SK-N-SH (cell line): ENCODE measurements around the gene PA2G4. TPM values are rescaled to one million over a fixed set of nuclear protein-coding genes. Genes with fewer than 3 reads are reported as not detected.

Source experiments
- CTCF ChIA-PET: fragments of 300-600, 350-600 bp; formaldehyde crosslinking; extraction: SDS; loops from one replicate; lab custom pipeline; 2021; lab: Yijun Ruan, JAX
- POLR2A ChIA-PET: fragments of 350-600 bp; sonication (Branson Sonifier 250); formaldehyde crosslinking; extraction: SDS; loops from one replicate; lab custom pipeline; 2020; ENCODE audit warnings: antibody characterized with exemption, inconsistent platforms; lab: Yijun Ruan, JAX
- DNase-seq: peaks from one replicate; pipeline ENCODE4 v3.0.0; 2012
- H2AFZ ChIP-seq: fragments of 200-600 bp; sonication (generic); 2 replicates; pipeline ENCODE4 v1.8.1; 2016; ENCODE audit warnings: antibody characterized with exemption, mild to moderate bottlenecking, low read depth
- H3F3A ChIP-seq: fragments of 200-600 bp; sonication (generic); replicated peaks from 2 replicates; pipeline ENCODE3; 2016; ENCODE audit warnings: antibody characterized with exemption, mild to moderate bottlenecking; ENCODE audit not compliant: insufficient read depth
- H3K27ac ChIP-seq, 2 experiments: fragments of 200-500 bp in 1 of 2; fragments of 200-600 bp in 1 of 2; sonication (Bioruptor generic) in 1 of 2; sonication (generic), shearing (Covaris generic) in 1 of 2; 2 replicates each; pipeline versions ENCODE4 v1.5.1 to v1.6.1; 2014 to 2016; ENCODE audit warnings: low read depth in 2 of 2, inconsistent platforms in 1 of 2, low read length in 1 of 2, mild to moderate bottlenecking in 1 of 2, mixed read lengths in 1 of 2
- H3K27me3 ChIP-seq: fragments of 200-600 bp; sonication (generic), shearing (Covaris generic); 2 replicates; pipeline ENCODE4 v1.6.1; 2016; ENCODE audit warnings: mixed run types; ENCODE audit not compliant: insufficient read depth
- H3K36me3 ChIP-seq, 2 experiments: fragments of 200-500 bp in 1 of 2; fragments of 200-600 bp in 1 of 2; sonication (Bioruptor generic) in 1 of 2; sonication (generic) in 1 of 2; replicated peaks in 1 of 2; 2 replicates each; pipeline versions ENCODE3 to v1.5.1; 2014 to 2016; ENCODE audit warnings: low read length in 1 of 2, mild to moderate bottlenecking in 1 of 2; ENCODE audit not compliant: insufficient read depth in 2 of 2, control insufficient read depth in 1 of 2
- H3K4me1 ChIP-seq, 2 experiments: fragments of 200-500 bp in 1 of 2; fragments of 200-600 bp in 1 of 2; sonication (Bioruptor generic) in 1 of 2; sonication (generic), shearing (Covaris generic) in 1 of 2; 2 replicates each; pipeline versions ENCODE4 v1.5.1 to v1.6.1; 2014 to 2016; ENCODE audit warnings: low read depth in 1 of 2, low read length in 1 of 2, mixed run types in 1 of 2; ENCODE audit not compliant: insufficient read depth in 2 of 2, control insufficient read depth in 1 of 2
- H3K4me2 ChIP-seq: fragments of 200-600 bp; sonication (generic), shearing (Covaris generic); 2 replicates; pipeline ENCODE4 v1.6.1; 2017; ENCODE audit warnings: mixed run types
- H3K4me3 ChIP-seq, 2 experiments: fragments of 200-500 bp in 1 of 2; fragments of 200-600 bp in 1 of 2; sonication (Bioruptor generic) in 1 of 2; sonication (generic), shearing (Covaris generic) in 1 of 2; 2 replicates each; pipeline versions ENCODE4 v1.5.1 to v1.8.1; 2014 to 2016; ENCODE audit warnings: low read depth in 2 of 2, inconsistent platforms in 1 of 2, low read length in 1 of 2, mild to moderate bottlenecking in 1 of 2, mixed read lengths in 1 of 2, moderate library complexity in 1 of 2
- H3K79me2 ChIP-seq: fragments of 200-600 bp; sonication (generic); 2 replicates; pipeline ENCODE4 v1.8.1; 2017; ENCODE audit warnings: mild to moderate bottlenecking; ENCODE audit not compliant: insufficient read depth
- H3K9ac ChIP-seq: fragments of 200-600 bp; sonication (generic); 2 replicates; pipeline ENCODE4 v1.6.1; 2017; ENCODE audit warnings: mixed run types
- H3K9me2 ChIP-seq: fragments of 200-600 bp; sonication (generic); 2 replicates; pipeline ENCODE4 v1.6.1; 2017; ENCODE audit warnings: mixed run types
- H3K9me3 ChIP-seq: fragments of 200-600 bp; sonication (generic); 2 replicates; pipeline ENCODE4 v1.6.1; 2017; ENCODE audit warnings: mixed run types, mild to moderate bottlenecking, moderate library complexity
- H4K20me1 ChIP-seq: fragments of 200-600 bp; sonication (generic); 2 replicates; pipeline ENCODE4 v1.6.1; 2017; ENCODE audit warnings: mild to moderate bottlenecking, mixed run types; ENCODE audit not compliant: insufficient read depth
- ELF1 ChIP-seq: IDR thresholded peaks from 2 replicates; pipeline ENCODE4 v1.4.0; 2012
- EP300 ChIP-seq, 2 experiments: IDR thresholded peaks; 2 replicates each; pipeline versions ENCODE4 v1.4.0 to v1.6.1; 2012; ENCODE audit warnings: borderline replicate concordance in 1 of 2, low read depth in 1 of 2, low read length in 1 of 2
- FOSL2 ChIP-seq: IDR thresholded peaks from 2 replicates; pipeline ENCODE4 v1.4.0; 2012; ENCODE audit warnings: low read depth, mild to moderate bottlenecking, moderate library complexity, borderline replicate concordance
- FOXM1 ChIP-seq: IDR thresholded peaks from 2 replicates; pipeline ENCODE4 v1.4.0; 2012; ENCODE audit warnings: low read depth, mild to moderate bottlenecking
- GATA2 ChIP-seq: sonication (generic); formaldehyde crosslinking; IDR thresholded peaks from 2 replicates; pipeline ENCODE4 v1.5.0; 2020; ENCODE audit warnings: mild to moderate bottlenecking, missing genetic modification reagents
- IRF3 ChIP-seq: fragments of 150-350 bp; IDR thresholded peaks from 2 replicates; pipeline ENCODE4 v1.6.1; 2016; ENCODE audit warnings: mild to moderate bottlenecking, low read depth, low read length
- MAX ChIP-seq: IDR thresholded peaks from 2 replicates; pipeline ENCODE4 v1.4.0; 2012; ENCODE audit warnings: low read depth
- NRF1 ChIP-seq: IDR thresholded peaks from 2 replicates; pipeline ENCODE4 v1.6.1; 2012; ENCODE audit warnings: low read depth, mild to moderate bottlenecking, low read length
- POLR2AphosphoS5 ChIP-seq: IDR thresholded peaks from 2 replicates; pipeline ENCODE4 v1.6.1; 2012; ENCODE audit warnings: low read depth, low read length
- RAD21 ChIP-seq: IDR thresholded peaks from 2 replicates; pipeline ENCODE4 v1.6.1; 2012; ENCODE audit warnings: mild to moderate bottlenecking, low read length
- SIN3A ChIP-seq: IDR thresholded peaks from 2 replicates; pipeline ENCODE4 v1.6.1; 2012; ENCODE audit warnings: low read depth, mild to moderate bottlenecking, low read length, moderate library complexity, borderline replicate concordance
- TAF1 ChIP-seq: IDR thresholded peaks from 2 replicates; pipeline ENCODE4 v1.6.1; 2012; ENCODE audit warnings: low read depth, mild to moderate bottlenecking, low read length, moderate library complexity, borderline replicate concordance
- TCF12 ChIP-seq: IDR thresholded peaks from 2 replicates; pipeline ENCODE4 v1.4.0; 2012
- TEAD4 ChIP-seq: IDR thresholded peaks from 2 replicates; pipeline ENCODE4 v1.4.0; 2012; ENCODE audit warnings: mild to moderate bottlenecking, borderline replicate concordance; ENCODE audit not compliant: insufficient read depth
- USF1 ChIP-seq: IDR thresholded peaks from 2 replicates; pipeline ENCODE4 v1.4.0; 2012; ENCODE audit warnings: low read depth, borderline replicate concordance
- YY1 ChIP-seq: IDR thresholded peaks from 2 replicates; pipeline ENCODE4 v1.4.0; 2012; ENCODE audit warnings: low read depth, mild to moderate bottlenecking
- ZBTB33 ChIP-seq: IDR thresholded peaks from 2 replicates; pipeline ENCODE4 v1.4.0; 2012; ENCODE audit warnings: low read depth, borderline replicate concordance
- WGBS: methylation state at CpG from one replicate; pipeline ENCODE4 v1.1.6; 2017; ENCODE audit warnings: low lambda C conversion rate; 5-methylcytosine and 5-hydroxymethylcytosine counted together
- polyA plus RNA-seq, 3 experiments: library from polyadenylated mRNA; depleted of rRNA; stranded (reverse); fragments of >200 nt; gene quantifications; 2 replicates each; pipeline ENCODE4 v1.2.3, GENCODE V29; 2012

PA2G4 gene
- polyA plus RNA-seq, 1 of the 3 experiments (the other 2 are of a cell fraction): 207 TPM

GRCh38 chr12:56080556-56081138, 23.7 kb upstream of the PA2G4 start:
- POLR2A ChIA-PET: interaction anchor here (3.2 kb wide), 1 partner anchor 24 kb away, joined by 15 read pairs; the partner anchor contains the start of gene PA2G4
- H3K4me3 ChIP-seq: peak overlapping the region; percentile 53 to 71; a peak in 2 of 4 replicates

More at GRCh38 chr12:56080556-56081138, 23.7 kb upstream of the PA2G4 start:
- H3K9me2 ChIP-seq: no peaks in the 10 kb centered on the region
- no peaks in the 10 kb centered on the region for H3K27me3 ChIP-seq
- CTCF ChIA-PET: interaction anchor here (0.8 to 3.4 kb wide), 11 partner anchors 9 to 442 kb away, joined by 3 to 13 read pairs (median 4); partner anchors contain the start of genes PA2G4, SMARCC2 and ZC3H10
- no peak overlapping the region for H3K27ac ChIP-seq
- 72% methylated on average over 11 of the region's 20 CpGs for WGBS
- peaks cover 12% of the 10 kb centered on the region for H3F3A ChIP-seq
- no peaks in the 10 kb centered on the region for H3K9me3 ChIP-seq
- peaks cover 0 to 6% of the 10 kb centered on the region in 2 experiments; a peak in 1 of 4 replicates for H3K4me1 ChIP-seq
- peak overlapping the region; percentile 97 for H3K4me2 ChIP-seq
- H3K79me2 ChIP-seq: no peaks in the 10 kb centered on the region
- no peaks in the 10 kb centered on the region for H4K20me1 ChIP-seq
- peak overlapping the region; percentile 94; the same call in 1 of the 2 replicates for H2AFZ ChIP-seq
- no peak overlapping the region for H3K9ac ChIP-seq
- H3K36me3 ChIP-seq: no peaks in the 10 kb centered on the region
- TF ChIP-seq SIN3A (no peak), FOXM1 (no peak), MAX (no peak), TAF1 (no peak), EP300 (IDR thresholded peaks at IDR 0.05; ENCODE audit: borderline replicate concordance in 1 of 2, low read depth in 1 of 2, low read length in 1 of 2) (no peak), TCF12 (no peak), NRF1 (no peak), POLR2AphosphoS5 (no peak), IRF3 (no peak), GATA2 (CRISPR knock-in tag) (no peak), USF1 (no peak), FOSL2 (no peak), TEAD4 (no peak), RAD21 (no peak), ELF1 (no peak), ZBTB33 (no peak), YY1 (no peak)
- no peak for DNase-seq
